Measurements from ENCODE around the gene KLF3.

KLF3 gene

GRCh38 chr4:38654273-38654672, 9.7 kb upstream of the KLF3 start:
- no peaks in the 10 kb centered on the region for H4K20me1 ChIP-seq (ENCODE audit: insufficient read depth, low read length)
- no peaks in the 10 kb centered on the region for H3K27me3 ChIP-seq (replicated peaks; ENCODE audit: insufficient read depth, low read length)
- H3K4me1 ChIP-seq (ENCODE audit: low read length): no peaks in the 10 kb centered on the region
- H3K9me2 ChIP-seq (replicated peaks; ENCODE audit: insufficient read depth, low read length): no peaks in the 10 kb centered on the region
- no peak overlapping the region for H3K4me3 ChIP-seq (ENCODE audit: low read length)
- H3K36me3 ChIP-seq (replicated peaks; ENCODE audit: insufficient read depth, low read length): no peaks in the 10 kb centered on the region
- no peak for TF ChIP-seq EZH2 (optimal IDR thresholded peaks at IDR 0.05; ENCODE audit: low read depth, low read length)
- TF ChIP-seq CTCF (IDR thresholded peaks at IDR 0.05; ENCODE audit: low read length): no peak
- no peak for TF ChIP-seq EZH2phosphoT487 (IDR thresholded peaks at IDR 0.05; ENCODE audit: low read length)
- DNase-seq: no peak
- no peak overlapping the region for H3K9ac ChIP-seq (ENCODE audit: low read length)
- H3K4me2 ChIP-seq (ENCODE audit: low read depth, low read length): no peak overlapping the region
- no peaks in the 10 kb centered on the region for H3F3A ChIP-seq (ENCODE audit: insufficient read depth, low read length)
- no peaks in the 10 kb centered on the region for H3K79me2 ChIP-seq (ENCODE audit: low read length)
- no peak overlapping the region for H2AFZ ChIP-seq (ENCODE audit: low read length)
- H3K9me3 ChIP-seq (replicated peaks; ENCODE audit: insufficient read depth, low read length): no peaks in the 10 kb centered on the region
- H3K27ac ChIP-seq (ENCODE audit: low read length): no peak overlapping the region

GRCh38 chr4:38656111-38656510, 7.9 kb upstream of the KLF3 start:
- TF ChIP-seq CTCF (IDR thresholded peaks at IDR 0.05; ENCODE audit: low read length): no peak
- no peak for TF ChIP-seq EZH2 (optimal IDR thresholded peaks at IDR 0.05; ENCODE audit: low read depth, low read length)
- TF ChIP-seq EZH2phosphoT487 (IDR thresholded peaks at IDR 0.05; ENCODE audit: low read length): no peak
- DNase-seq: no peak
- no peaks in the 10 kb centered on the region for H3K9me3 ChIP-seq (replicated peaks; ENCODE audit: insufficient read depth, low read length)
- no peaks in the 10 kb centered on the region for H4K20me1 ChIP-seq (ENCODE audit: insufficient read depth, low read length)
- H3K27me3 ChIP-seq (replicated peaks; ENCODE audit: insufficient read depth, low read length): no peaks in the 10 kb centered on the region
- no peak overlapping the region for H3K4me2 ChIP-seq (ENCODE audit: low read depth, low read length)
- no peaks in the 10 kb centered on the region for H3K79me2 ChIP-seq (ENCODE audit: low read length)
- H3K4me3 ChIP-seq (ENCODE audit: low read length): no peak overlapping the region
- H3K9ac ChIP-seq (ENCODE audit: low read length): no peak overlapping the region
- H3K27ac ChIP-seq (ENCODE audit: low read length): no peak overlapping the region
- H3K9me2 ChIP-seq (replicated peaks; ENCODE audit: insufficient read depth, low read length): no peaks in the 10 kb centered on the region
- no peaks in the 10 kb centered on the region for H3F3A ChIP-seq (ENCODE audit: insufficient read depth, low read length)
- no peaks in the 10 kb centered on the region for H3K36me3 ChIP-seq (replicated peaks; ENCODE audit: insufficient read depth, low read length)
- no peaks in the 10 kb centered on the region for H3K4me1 ChIP-seq (ENCODE audit: low read length)
- no peak overlapping the region for H2AFZ ChIP-seq (ENCODE audit: low read length)

GRCh38 chr4:38659346-38659745, 4.7 kb upstream of the KLF3 start:
- no peaks in the 10 kb centered on the region for H3K27me3 ChIP-seq (replicated peaks; ENCODE audit: insufficient read depth, low read length)
- no peak for DNase-seq

More at GRCh38 chr4:38659346-38659745, 4.7 kb upstream of the KLF3 start:
- Histone ChIP-seq H2AFZ (ENCODE audit: low read length) (no peak overlapping the region), H3K36me3 (replicated peaks; ENCODE audit: insufficient read depth, low read length) (no peaks in the 10 kb centered on the region), H3K9me3 (replicated peaks; ENCODE audit: insufficient read depth, low read length) (no peaks in the 10 kb centered on the region), H3K9ac (ENCODE audit: low read length) (no peak overlapping the region), H3K4me2 (ENCODE audit: low read depth, low read length) (no peak overlapping the region), H3K27ac (ENCODE audit: low read length) (no peak overlapping the region), H3F3A (ENCODE audit: insufficient read depth, low read length) (no peaks in the 10 kb centered on the region), H3K4me1 (ENCODE audit: low read length) (no peaks in the 10 kb centered on the region), H4K20me1 (ENCODE audit: insufficient read depth, low read length) (no peaks in the 10 kb centered on the region), H3K9me2 (replicated peaks; ENCODE audit: insufficient read depth, low read length) (no peaks in the 10 kb centered on the region), H3K79me2 (ENCODE audit: low read length) (peaks cover 11% of the 10 kb centered on the region), H3K4me3 (ENCODE audit: low read length) (no peak overlapping the region)
- TF ChIP-seq CTCF (IDR thresholded peaks at IDR 0.05; ENCODE audit: low read length): no peak
- no peak for TF ChIP-seq EZH2 (optimal IDR thresholded peaks at IDR 0.05; ENCODE audit: low read depth, low read length)
- TF ChIP-seq EZH2phosphoT487 (IDR thresholded peaks at IDR 0.05; ENCODE audit: low read length): no peak
